PC-3 (cell line): ENCODE measurements around the gene SUGCT. TPM values are rescaled to one million over a fixed set of nuclear protein-coding genes. Genes with fewer than 3 reads are reported as not detected.

ENCODE experiments used
- ATAC-seq: fragments of 200-7000 bp; cut with Tn5 transposase; 2 replicates; pipeline ENCODE4 v1.9.1; 2020; ENCODE audit warnings: mild to moderate bottlenecking, moderate library complexity
- BruUV-seq: library from RNA; stranded (reverse); fragments of 400-500 nt; replicated peaks from 2 replicates; lab custom pipeline; 2021; lab: Mats Ljungman, UMichigan
- CTCF ChIA-PET: fragments of 300-600 bp; sonication (Branson Sonifier 250); formaldehyde crosslinking; loops from one replicate; lab custom pipeline; 2022; ENCODE audit warnings: antibody characterized with exemption; lab: Charles Lee
- POLR2A ChIA-PET: fragments of 300-600 bp; sonication (Branson Sonifier 250); formaldehyde crosslinking; loops from one replicate; lab custom pipeline; 2022; ENCODE audit warnings: antibody characterized with exemption; ENCODE audit not compliant: unreplicated experiment; lab: Charles Lee
- DNase-seq: peaks from one replicate; pipeline ENCODE4 v3.0.0-alpha.2; 2015
- H2AFZ ChIP-seq: fragments of 300-600 bp; sonication (generic); 2 replicates; pipeline ENCODE4 v1.6.0; 2016; ENCODE audit warnings: antibody characterized with exemption, low read length
- H3F3A ChIP-seq: fragments of 300-600 bp; sonication (generic); one replicate; pipeline ENCODE4 v1.6.0; 2017; ENCODE audit warnings: antibody characterized with exemption, low read length, control low read depth, mild to moderate bottlenecking; ENCODE audit not compliant: unreplicated experiment
- H3K27ac ChIP-seq: fragments of 300-600 bp; sonication (generic); 2 replicates; pipeline ENCODE4 v1.5.1; 2016; ENCODE audit warnings: mild to moderate bottlenecking, low read length
- H3K27me3 ChIP-seq: fragments of 300-600 bp; sonication (generic); 2 replicates; pipeline ENCODE4 v1.6.1; 2016; ENCODE audit warnings: low read length, mixed read lengths
- H3K36me3 ChIP-seq: fragments of 300-600 bp; sonication (generic); 2 replicates; pipeline ENCODE4 v1.6.1; 2016; ENCODE audit warnings: low read depth, mixed run types, low read length, mixed read lengths
- H3K4me1 ChIP-seq: fragments of 300-600 bp; sonication (generic); 2 replicates; pipeline ENCODE4 v1.5.1; 2016; ENCODE audit warnings: low read length; ENCODE audit not compliant: insufficient read depth
- H3K4me2 ChIP-seq: fragments of 300-600 bp; sonication (generic); 2 replicates; pipeline ENCODE4 v1.6.0; 2016; ENCODE audit warnings: low read length
- H3K4me3 ChIP-seq: fragments of 300-600 bp; sonication (generic); 2 replicates; pipeline ENCODE4 v1.5.1; 2016; ENCODE audit warnings: mild to moderate bottlenecking, low read length, mixed read lengths
- H3K79me2 ChIP-seq: fragments of 300-600 bp; sonication (generic); 2 replicates; pipeline ENCODE4 v1.6.1; 2017; ENCODE audit warnings: low read length, mixed read lengths
- H3K9ac ChIP-seq: fragments of 300-600 bp; sonication (generic); 2 replicates; pipeline ENCODE4 v1.6.0; 2016; ENCODE audit warnings: mild to moderate bottlenecking, low read length
- H3K9me2 ChIP-seq: fragments of 300-600 bp; sonication (generic); replicated peaks from 2 replicates; pipeline ENCODE4 v1.6.1; 2016; ENCODE audit warnings: mixed run types, low read length, mixed read lengths
- H3K9me3 ChIP-seq: fragments of 300-600 bp; sonication (generic); 2 replicates; pipeline ENCODE4 v1.6.1; 2016; ENCODE audit warnings: low read length, mixed read lengths
- H4K20me1 ChIP-seq: fragments of 300-600 bp; sonication (generic); 2 replicates; pipeline ENCODE4 v1.6.1; 2016; ENCODE audit warnings: low read length, mixed read lengths
- EZH2 ChIP-seq: fragments of 300-600 bp; sonication (generic); IDR thresholded peaks from one replicate; pipeline ENCODE4 v1.6.1; 2017; ENCODE audit warnings: antibody characterized with exemption, mild to moderate bottlenecking, low read length; ENCODE audit not compliant: unreplicated experiment
- EZH2phosphoT487 ChIP-seq: fragments of 300-600 bp; sonication (generic); IDR thresholded peaks from 2 replicates; pipeline ENCODE4 v1.6.1; 2018; ENCODE audit warnings: mild to moderate bottlenecking, antibody characterized with exemption, low read length, borderline replicate concordance
- intact Hi-C: fragments of 100-400 bp; cut with micrococcal nuclease; formaldehyde crosslinking; loops from 2 replicates; pipeline ENCODE4 v1.9.0; 2023
- total RNA-seq: library from RNA; depleted of rRNA; stranded (reverse); fragments of >200 nt; gene quantifications from 2 replicates; pipeline ENCODE4 v1.2.3, GENCODE V29; 2014
- TF ChIP-seq, protein P1 (sequence below): fragments of 300-600 bp; sonication (generic); conservative IDR thresholded peaks from 2 replicates; pipeline ENCODE4 v1.5.1; 2017; ENCODE audit warnings: antibody characterized with exemption, low read depth, mild to moderate bottlenecking, low read length

SUGCT gene
- total RNA-seq, 1 experiment from 2014 or later, result 2.9 TPM

DNA sequence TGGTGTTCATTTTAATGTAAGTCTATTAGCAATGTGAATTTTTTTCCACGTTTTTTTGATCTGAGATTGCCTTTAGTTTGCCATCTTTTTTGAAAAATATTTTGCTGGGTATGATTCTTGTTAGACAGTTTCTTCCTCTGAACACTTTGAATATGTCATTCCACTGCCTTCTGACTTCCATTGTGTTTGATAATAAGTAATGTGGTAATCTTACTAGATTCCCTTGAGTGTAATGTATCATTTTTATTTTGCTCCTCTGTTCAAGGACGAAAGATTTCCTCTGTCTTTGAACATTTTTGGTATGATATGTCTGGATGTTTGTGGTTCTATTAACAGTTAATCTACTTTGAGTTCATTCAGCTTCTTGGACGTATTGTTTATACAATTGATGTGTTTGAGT lies 371.4 kb downstream of the SUGCT start:
- no TSS peak for BruUV-seq
- Histone ChIP-seq H3K4me1 (no peaks in the 10 kb centered on the region), H3K9me3 (peaks cover 6% of the 10 kb centered on the region; the same call in 1 of the 2 replicates), H3K4me2 (no peak overlapping the region), H4K20me1 (no peaks in the 10 kb centered on the region), H3K27me3 (no peaks in the 10 kb centered on the region), H3F3A (no peaks in the 10 kb centered on the region), H3K9me2 (no peaks in the 10 kb centered on the region), H3K4me3 (no peak overlapping the region), H3K36me3 (no peaks in the 10 kb centered on the region), H3K79me2 (no peaks in the 10 kb centered on the region), H2AFZ (no peak overlapping the region), H3K27ac (no peak overlapping the region), H3K9ac (no peak overlapping the region)
- DNase-seq, result no peak
- no peak for ATAC-seq
- CTCF ChIA-PET, result interaction anchor here (0.6 kb wide), 1 partner anchor 112 kb away, joined by 3 read pairs; no protein-coding TSS in a partner anchor
- POLR2A ChIA-PET, result no interaction called here
- TF ChIP-seq EZH2, result no peak
- no peak for TF ChIP-seq EZH2phosphoT487
- TF ChIP-seq, protein P1, sequence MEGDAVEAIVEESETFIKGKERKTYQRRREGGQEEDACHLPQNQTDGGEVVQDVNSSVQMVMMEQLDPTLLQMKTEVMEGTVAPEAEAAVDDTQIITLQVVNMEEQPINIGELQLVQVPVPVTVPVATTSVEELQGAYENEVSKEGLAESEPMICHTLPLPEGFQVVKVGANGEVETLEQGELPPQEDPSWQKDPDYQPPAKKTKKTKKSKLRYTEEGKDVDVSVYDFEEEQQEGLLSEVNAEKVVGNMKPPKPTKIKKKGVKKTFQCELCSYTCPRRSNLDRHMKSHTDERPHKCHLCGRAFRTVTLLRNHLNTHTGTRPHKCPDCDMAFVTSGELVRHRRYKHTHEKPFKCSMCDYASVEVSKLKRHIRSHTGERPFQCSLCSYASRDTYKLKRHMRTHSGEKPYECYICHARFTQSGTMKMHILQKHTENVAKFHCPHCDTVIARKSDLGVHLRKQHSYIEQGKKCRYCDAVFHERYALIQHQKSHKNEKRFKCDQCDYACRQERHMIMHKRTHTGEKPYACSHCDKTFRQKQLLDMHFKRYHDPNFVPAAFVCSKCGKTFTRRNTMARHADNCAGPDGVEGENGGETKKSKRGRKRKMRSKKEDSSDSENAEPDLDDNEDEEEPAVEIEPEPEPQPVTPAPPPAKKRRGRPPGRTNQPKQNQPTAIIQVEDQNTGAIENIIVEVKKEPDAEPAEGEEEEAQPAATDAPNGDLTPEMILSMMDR, result no peak
- intact Hi-C loops, result loop anchor here (5.0 to 10.0 kb wide), 2 partner anchors 256 to 1229 kb away; no protein-coding TSS in a partner anchor

- no peak overlapping the region for H3K27ac ChIP-seq
- no peaks in the 10 kb centered on the region for H3K36me3 ChIP-seq
- H3K9me2 ChIP-seq, result no peaks in the 10 kb centered on the region
- no peaks in the 10 kb centered on the region for H3K79me2 ChIP-seq
- CTCF ChIA-PET, result interaction anchor here (0.7 to 1.3 kb wide), 2 partner anchors 477 to 1197 kb away, joined by 4 read pairs; no protein-coding TSS in a partner anchor
- TF ChIP-seq, protein P1, result peak; percentile 65
- TF ChIP-seq EZH2 (no peak), EZH2phosphoT487 (no peak)
- intact Hi-C loops, result loop anchor here (5.0 to 10.0 kb wide), 2 partner anchors 255 to 1228 kb away; no protein-coding TSS in a partner anchor
- H3K4me2 ChIP-seq, result no peak overlapping the region
- H3K27me3 ChIP-seq, result no peaks in the 10 kb centered on the region
- peak; percentile 51; the same call in 1 of the 2 replicates for ATAC-seq
- POLR2A ChIA-PET, result no interaction called here
- H3K9me3 ChIP-seq, result peaks cover 6% of the 10 kb centered on the region; the same call in 1 of the 2 replicates
- DNase-seq, result peak; percentile 57
- no peaks in the 10 kb centered on the region for H3F3A ChIP-seq
- no peak overlapping the region for H3K9ac ChIP-seq
- H2AFZ ChIP-seq, result no peak overlapping the region
- no peaks in the 10 kb centered on the region for H3K4me1 ChIP-seq
- no peak overlapping the region for H3K4me3 ChIP-seq
- no peaks in the 10 kb centered on the region for H4K20me1 ChIP-seq
- BruUV-seq, result no TSS peak
Measured at GRCh38 chr7:40507166-40507565, 372.4 kb downstream of the SUGCT start.
